Measurements from ENCODE around the gene C1orf210.

Gene C1orf210

DNA sequence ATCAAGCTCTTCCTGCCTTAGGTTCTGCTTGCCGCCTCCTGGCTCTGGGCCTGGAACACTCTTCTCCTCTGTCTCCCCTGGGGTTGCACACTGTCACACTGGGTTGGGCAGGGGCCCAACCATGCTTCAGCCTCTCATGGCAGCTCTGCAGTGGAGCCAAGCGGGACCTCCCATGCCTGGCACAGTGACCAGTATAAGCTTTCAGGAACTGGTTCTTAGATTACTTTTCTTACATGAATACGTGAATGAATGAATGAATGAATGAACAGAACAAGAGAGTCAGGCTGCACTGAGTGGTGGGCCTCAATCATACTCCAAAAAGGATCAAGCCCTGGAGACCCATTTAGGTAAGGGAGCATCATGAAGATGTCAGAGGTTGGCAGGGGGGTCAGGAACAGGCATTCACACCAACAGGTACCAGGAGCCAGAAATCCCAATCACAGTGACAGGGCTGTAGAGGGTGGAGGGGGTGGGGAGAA lies 46.4 kb downstream of the C1orf210 start:
- no peak for TF ChIP-seq EZH2 (IDR thresholded peaks at IDR 0.05; ENCODE audit: borderline replicate concordance, low read length)
- TF ChIP-seq, protein P1, sequence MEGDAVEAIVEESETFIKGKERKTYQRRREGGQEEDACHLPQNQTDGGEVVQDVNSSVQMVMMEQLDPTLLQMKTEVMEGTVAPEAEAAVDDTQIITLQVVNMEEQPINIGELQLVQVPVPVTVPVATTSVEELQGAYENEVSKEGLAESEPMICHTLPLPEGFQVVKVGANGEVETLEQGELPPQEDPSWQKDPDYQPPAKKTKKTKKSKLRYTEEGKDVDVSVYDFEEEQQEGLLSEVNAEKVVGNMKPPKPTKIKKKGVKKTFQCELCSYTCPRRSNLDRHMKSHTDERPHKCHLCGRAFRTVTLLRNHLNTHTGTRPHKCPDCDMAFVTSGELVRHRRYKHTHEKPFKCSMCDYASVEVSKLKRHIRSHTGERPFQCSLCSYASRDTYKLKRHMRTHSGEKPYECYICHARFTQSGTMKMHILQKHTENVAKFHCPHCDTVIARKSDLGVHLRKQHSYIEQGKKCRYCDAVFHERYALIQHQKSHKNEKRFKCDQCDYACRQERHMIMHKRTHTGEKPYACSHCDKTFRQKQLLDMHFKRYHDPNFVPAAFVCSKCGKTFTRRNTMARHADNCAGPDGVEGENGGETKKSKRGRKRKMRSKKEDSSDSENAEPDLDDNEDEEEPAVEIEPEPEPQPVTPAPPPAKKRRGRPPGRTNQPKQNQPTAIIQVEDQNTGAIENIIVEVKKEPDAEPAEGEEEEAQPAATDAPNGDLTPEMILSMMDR (IDR thresholded peaks at IDR 0.05; ENCODE audit: low read length), result no peak
- H3K36me3 ChIP-seq (ENCODE audit: insufficient read depth, low read length), result no peaks in the 10 kb centered on the region
- no peaks in the 10 kb centered on the region for H3K27me3 ChIP-seq (ENCODE audit: insufficient read depth, low read length)
- H3K4me1 ChIP-seq (ENCODE audit: insufficient read depth, low read length, severe bottlenecking), result no peaks in the 10 kb centered on the region
- H3K27ac ChIP-seq (ENCODE audit: low read depth, low read length, poor library complexity, severe bottlenecking), result no peak overlapping the region
- no peak overlapping the region for H3K4me3 ChIP-seq (ENCODE audit: low read depth, low read length, poor library complexity, severe bottlenecking)
- H3K9ac ChIP-seq (ENCODE audit: low read length), result no peak overlapping the region
- no peaks in the 10 kb centered on the region for H4K20me1 ChIP-seq (ENCODE audit: insufficient read depth, low read length)
- no peaks in the 10 kb centered on the region for H3F3A ChIP-seq (ENCODE audit: insufficient read depth, low read length)
- no peaks in the 10 kb centered on the region for H3K79me2 ChIP-seq (ENCODE audit: insufficient read depth, low read length)
- H3K4me2 ChIP-seq (ENCODE audit: low read length), result no peak overlapping the region
- no peaks in the 10 kb centered on the region for H3K9me2 ChIP-seq (ENCODE audit: low read depth, low read length)
- no peaks in the 10 kb centered on the region for H3K9me3 ChIP-seq (ENCODE audit: low read length)
- H2AFZ ChIP-seq (ENCODE audit: low read length), result no peak overlapping the region

DNA sequence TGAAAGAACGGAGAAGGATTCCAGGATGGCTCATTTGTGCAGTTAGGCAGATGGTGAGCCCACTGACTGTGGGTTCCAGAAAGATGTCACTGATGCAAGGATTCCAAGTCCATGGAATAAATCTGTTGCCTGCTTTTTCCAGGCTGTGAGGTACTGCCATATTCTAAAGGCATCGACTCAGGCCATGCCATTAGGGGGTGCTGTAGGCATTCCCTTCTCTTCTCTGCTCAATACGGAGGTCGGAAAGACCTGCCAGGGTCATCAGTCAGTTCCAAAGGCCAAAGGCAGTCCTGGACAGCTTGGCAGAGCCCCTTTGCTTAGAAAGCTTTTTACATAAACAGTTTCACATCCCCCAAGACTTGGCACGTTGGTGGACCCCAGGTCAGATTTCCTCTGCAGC lies 47.3 kb downstream of the C1orf210 start:
- H3K79me2 ChIP-seq (ENCODE audit: insufficient read depth, low read length), result no peaks in the 10 kb centered on the region
- H3K4me2 ChIP-seq (ENCODE audit: low read length), result no peak overlapping the region
- no peak overlapping the region for H3K4me3 ChIP-seq (ENCODE audit: low read depth, low read length, poor library complexity, severe bottlenecking)
- H3K4me1 ChIP-seq (ENCODE audit: insufficient read depth, low read length, severe bottlenecking), result no peaks in the 10 kb centered on the region
- no peaks in the 10 kb centered on the region for H3K9me2 ChIP-seq (ENCODE audit: low read depth, low read length)
- no peaks in the 10 kb centered on the region for H3F3A ChIP-seq (ENCODE audit: insufficient read depth, low read length)
- no peak overlapping the region for H3K9ac ChIP-seq (ENCODE audit: low read length)
- no peak overlapping the region for H3K27ac ChIP-seq (ENCODE audit: low read depth, low read length, poor library complexity, severe bottlenecking)
- H3K27me3 ChIP-seq (ENCODE audit: insufficient read depth, low read length), result no peaks in the 10 kb centered on the region
- TF ChIP-seq, protein P1 (IDR thresholded peaks at IDR 0.05; ENCODE audit: low read length), result peak; percentile 66
- no peak for TF ChIP-seq EZH2 (IDR thresholded peaks at IDR 0.05; ENCODE audit: borderline replicate concordance, low read length)
- no peak overlapping the region for H2AFZ ChIP-seq (ENCODE audit: low read length)
- no peaks in the 10 kb centered on the region for H3K36me3 ChIP-seq (ENCODE audit: insufficient read depth, low read length)
- no peaks in the 10 kb centered on the region for H3K9me3 ChIP-seq (ENCODE audit: low read length)
- no peaks in the 10 kb centered on the region for H4K20me1 ChIP-seq (ENCODE audit: insufficient read depth, low read length)

DNA sequence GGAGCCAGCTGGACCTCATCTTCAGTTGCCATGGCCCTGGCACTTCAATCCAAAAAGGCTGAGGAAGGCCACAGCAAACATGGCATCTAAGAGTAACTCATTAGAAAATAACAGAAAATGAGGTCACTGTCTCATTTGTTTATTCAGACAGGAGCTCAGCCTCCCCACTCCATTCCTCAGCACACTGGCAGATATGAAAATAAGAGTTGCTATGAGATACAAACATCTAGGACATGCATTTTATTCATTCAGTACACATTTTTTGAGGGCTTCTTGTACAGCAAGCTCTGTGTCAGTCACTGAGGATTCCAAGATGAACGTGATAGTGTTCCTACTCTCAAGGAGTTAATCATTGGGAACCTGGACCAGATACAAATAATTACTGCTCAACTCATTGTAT lies 48.3 kb downstream of the C1orf210 start:
- Histone ChIP-seq H3F3A (ENCODE audit: insufficient read depth, low read length) (no peaks in the 10 kb centered on the region), H3K9me2 (ENCODE audit: low read depth, low read length) (no peaks in the 10 kb centered on the region), H3K4me3 (ENCODE audit: low read depth, low read length, poor library complexity, severe bottlenecking) (no peak overlapping the region), H3K4me2 (ENCODE audit: low read length) (no peak overlapping the region), H3K27ac (ENCODE audit: low read depth, low read length, poor library complexity, severe bottlenecking) (no peak overlapping the region), H2AFZ (ENCODE audit: low read length) (no peak overlapping the region), H3K36me3 (ENCODE audit: insufficient read depth, low read length) (no peaks in the 10 kb centered on the region), H3K9ac (ENCODE audit: low read length) (no peak overlapping the region), H3K79me2 (ENCODE audit: insufficient read depth, low read length) (no peaks in the 10 kb centered on the region), H3K4me1 (ENCODE audit: insufficient read depth, low read length, severe bottlenecking) (no peaks in the 10 kb centered on the region), H3K27me3 (ENCODE audit: insufficient read depth, low read length) (no peaks in the 10 kb centered on the region), H3K9me3 (ENCODE audit: low read length) (no peaks in the 10 kb centered on the region), H4K20me1 (ENCODE audit: insufficient read depth, low read length) (no peaks in the 10 kb centered on the region)
- TF ChIP-seq, protein P1 (IDR thresholded peaks at IDR 0.05; ENCODE audit: low read length), result no peak
- TF ChIP-seq EZH2 (IDR thresholded peaks at IDR 0.05; ENCODE audit: borderline replicate concordance, low read length), result no peak
